GM12873 (cell line): Measurements from ENCODE around the gene SMIM14.

ENCODE experiments used
- TF ChIP-seq, protein P1 (sequence below): IDR thresholded peaks from 2 replicates; pipeline ENCODE4 v1.5.1; 2012; ENCODE audit warnings: low read depth, mild to moderate bottlenecking, moderate library complexity, low read length, control low read depth; ENCODE audit not compliant: insufficient read depth; ENCODE audit errors: missing control alignments

The SMIM14 gene

DNA sequence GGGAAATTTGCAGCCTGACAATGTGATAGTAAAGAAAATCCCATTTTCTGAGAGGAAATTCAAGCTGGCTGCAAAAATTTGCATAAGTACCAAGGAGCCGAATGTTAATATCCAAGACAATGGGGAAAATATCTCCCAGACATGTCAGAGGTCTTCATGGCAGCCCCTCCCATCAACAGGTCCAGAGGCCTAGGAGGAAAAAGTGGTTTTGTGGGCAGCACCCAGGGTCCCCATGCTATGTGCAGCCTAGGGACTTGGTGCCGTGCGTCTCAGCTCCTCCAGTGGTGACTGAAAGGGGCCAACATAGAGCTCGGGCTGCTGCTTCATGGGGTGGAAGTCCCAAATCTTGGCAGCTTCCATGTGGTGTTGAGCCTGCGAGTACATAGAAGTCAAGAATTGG is 105.1 kb downstream of the SMIM14 start:
- TF ChIP-seq, protein P1, sequence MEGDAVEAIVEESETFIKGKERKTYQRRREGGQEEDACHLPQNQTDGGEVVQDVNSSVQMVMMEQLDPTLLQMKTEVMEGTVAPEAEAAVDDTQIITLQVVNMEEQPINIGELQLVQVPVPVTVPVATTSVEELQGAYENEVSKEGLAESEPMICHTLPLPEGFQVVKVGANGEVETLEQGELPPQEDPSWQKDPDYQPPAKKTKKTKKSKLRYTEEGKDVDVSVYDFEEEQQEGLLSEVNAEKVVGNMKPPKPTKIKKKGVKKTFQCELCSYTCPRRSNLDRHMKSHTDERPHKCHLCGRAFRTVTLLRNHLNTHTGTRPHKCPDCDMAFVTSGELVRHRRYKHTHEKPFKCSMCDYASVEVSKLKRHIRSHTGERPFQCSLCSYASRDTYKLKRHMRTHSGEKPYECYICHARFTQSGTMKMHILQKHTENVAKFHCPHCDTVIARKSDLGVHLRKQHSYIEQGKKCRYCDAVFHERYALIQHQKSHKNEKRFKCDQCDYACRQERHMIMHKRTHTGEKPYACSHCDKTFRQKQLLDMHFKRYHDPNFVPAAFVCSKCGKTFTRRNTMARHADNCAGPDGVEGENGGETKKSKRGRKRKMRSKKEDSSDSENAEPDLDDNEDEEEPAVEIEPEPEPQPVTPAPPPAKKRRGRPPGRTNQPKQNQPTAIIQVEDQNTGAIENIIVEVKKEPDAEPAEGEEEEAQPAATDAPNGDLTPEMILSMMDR: no peak

GRCh38 chr4:39530682-39531081 is 108.0 kb downstream of the SMIM14 start:
- TF ChIP-seq, protein P1: no peak

DNA sequence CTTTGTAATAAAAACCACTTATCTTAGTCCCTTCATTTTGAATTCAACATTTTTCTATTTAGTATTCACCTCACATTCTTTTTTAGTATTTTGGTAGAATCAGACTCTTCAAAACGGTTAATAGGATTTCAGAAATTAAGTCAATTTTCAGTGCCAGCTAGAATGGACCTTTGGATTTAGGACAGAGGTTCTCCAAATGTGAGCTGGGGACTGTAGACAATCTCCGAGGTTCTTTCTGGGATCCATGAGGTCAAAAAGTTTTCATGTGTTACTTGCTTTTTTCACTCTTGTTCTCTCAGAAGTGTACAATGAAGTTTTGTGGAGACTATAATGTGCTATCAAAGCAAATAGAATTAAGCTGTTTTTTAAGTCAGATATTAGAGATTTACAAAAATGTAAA is 109.1 kb downstream of the SMIM14 start:
- TF ChIP-seq, protein P1: no peak

- TF ChIP-seq, protein P1: no peak
Measured at GRCh38 chr4:39528061-39528465, 110.6 kb downstream of the SMIM14 start.

DNA sequence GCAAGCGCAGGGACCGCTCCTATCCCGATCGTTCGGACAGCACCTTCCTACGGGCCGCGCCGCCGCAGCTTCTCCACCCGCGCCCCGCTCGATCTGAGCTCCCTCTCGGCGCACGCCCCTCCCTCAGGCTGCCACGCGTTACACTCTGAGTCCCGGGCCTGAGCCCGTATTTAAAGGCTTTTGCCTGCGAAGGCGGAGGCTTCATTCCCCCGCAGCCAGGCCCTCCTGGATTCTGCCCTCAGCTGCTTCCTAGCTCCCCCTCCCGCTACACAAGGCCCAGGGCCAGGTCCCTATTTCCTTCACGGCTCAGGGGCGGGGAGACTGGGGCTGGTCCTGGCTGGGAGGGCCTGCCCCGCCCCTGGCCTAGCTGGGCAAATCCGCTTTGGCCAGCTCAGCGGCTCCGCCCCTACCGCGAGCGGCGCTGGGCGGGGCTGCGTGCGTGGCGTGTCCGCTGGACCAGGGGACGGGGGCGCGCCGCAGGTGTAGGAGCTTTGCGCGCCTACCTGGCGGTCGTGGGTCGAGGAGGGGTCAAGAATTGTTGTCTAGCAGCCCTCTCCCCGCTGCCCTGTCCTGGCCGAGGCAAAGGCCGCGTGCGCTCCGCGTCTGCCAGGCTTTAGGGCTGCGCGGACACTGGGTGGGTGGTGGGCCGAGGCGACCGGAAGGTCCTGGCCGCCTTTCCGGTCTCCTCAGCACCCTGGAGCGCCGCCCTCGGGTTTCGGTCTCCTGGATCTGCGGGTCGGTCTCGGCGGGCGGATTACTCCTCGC is 111.2 kb downstream of the SMIM14 start, which contains the start of gene UGDH:
TSS of gene UGDH (minus strand) at position 144 of the 765 bp plus-strand sequence. CDS start 5,927 bp downstream, outside the sequence.
- TF ChIP-seq, protein P1: no peak

DNA sequence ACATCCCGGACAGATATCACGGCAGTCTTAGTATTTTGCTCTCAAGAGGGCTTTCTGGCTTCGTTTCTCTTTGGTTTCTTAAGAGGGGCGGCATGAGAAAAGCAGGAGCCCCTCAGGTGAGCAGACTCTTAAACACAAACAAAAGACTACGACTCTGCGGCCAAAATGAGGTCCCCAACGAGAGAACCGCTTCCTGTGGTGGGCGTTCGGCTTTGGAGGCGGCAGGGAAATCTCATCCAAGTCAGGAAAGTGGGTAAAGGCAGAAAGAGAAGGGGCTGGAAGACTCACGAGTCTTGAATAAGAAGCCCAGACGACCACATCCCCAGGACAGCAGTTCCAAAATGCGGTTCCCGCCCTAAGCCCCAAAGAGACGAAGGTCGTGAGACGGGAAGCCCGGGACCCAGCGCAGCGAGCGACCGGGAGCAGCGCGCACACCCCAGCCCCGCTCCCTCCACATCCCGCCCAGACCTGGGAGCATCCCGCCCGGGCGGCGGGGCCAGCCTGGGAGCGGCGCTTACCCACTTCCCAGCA is 111.8 kb downstream of the SMIM14 start:
- TF ChIP-seq, protein P1: no peak

DNA sequence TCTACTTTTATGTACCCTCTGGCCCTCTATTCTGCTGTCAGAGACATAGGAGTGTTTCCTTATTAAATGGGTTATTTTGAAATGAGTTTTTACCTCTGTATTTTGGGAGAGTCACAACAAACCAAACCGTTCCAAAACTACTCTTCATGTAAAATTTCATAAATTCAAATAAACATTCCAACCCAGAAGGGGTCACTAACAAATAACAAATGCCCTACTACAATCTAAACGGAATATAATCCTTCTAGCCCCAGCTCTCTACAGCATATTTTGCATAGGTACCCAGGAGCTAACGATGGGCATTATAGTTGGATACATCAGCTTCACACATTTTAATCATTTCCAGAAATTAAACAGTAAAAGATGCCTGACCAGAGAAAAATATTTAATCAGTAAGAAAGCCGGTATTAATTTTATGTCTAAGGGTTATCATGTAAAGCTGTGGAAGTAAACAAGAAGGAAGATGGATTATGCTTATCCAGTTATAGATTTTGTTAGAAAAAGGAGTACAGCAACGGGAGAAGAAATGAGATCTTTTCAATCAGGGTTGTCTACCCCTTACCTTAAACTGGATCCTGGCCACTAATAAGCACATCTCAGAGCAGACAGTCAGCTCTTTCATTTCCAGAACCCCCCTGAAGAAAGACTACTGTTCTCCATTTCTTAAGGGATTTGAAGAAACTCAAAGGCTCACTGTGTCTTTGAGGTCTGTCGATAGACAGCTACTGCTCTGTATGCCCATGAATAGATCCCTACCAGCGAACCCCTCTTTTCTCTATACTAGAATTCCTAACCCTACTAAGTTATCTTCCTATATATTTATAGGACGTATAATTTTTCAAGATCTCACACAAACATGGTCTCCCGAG is 112.6 kb downstream of the SMIM14 start:
- TF ChIP-seq, protein P1: no peak
